WTC11 (cell line): ENCODE results near the gene ARHGEF10L. TPM values are rescaled to one million over a fixed set of nuclear protein-coding genes. Genes with fewer than 3 reads are reported as not detected.
A peak's percentile ranks its signal among the peaks of the same experiment; 100 is the strongest.

Experiments used
- ATAC-seq: fragments of 200-7000 bp; cut with Tn5 transposase; 2 replicates; pipeline ENCODE4 v1.10.0; 2021; ENCODE audit warnings: mild to moderate bottlenecking, moderate library complexity
- CTCF ChIA-PET: fragments of 300-600 bp; sonication (Branson Sonifier 250); formaldehyde crosslinking; loops from one replicate; lab custom pipeline; 2021; ENCODE audit warnings: antibody characterized with exemption; lab: Charles Lee
- POLR2A ChIA-PET: fragments of 350-600 bp; sonication (Branson Sonifier 250); formaldehyde crosslinking; loops from one replicate; lab custom pipeline; 2021; ENCODE audit warnings: antibody characterized with exemption; lab: Charles Lee
- DNase-seq: peaks from one replicate; pipeline ENCODE4 v3.0.0; 2021; ENCODE audit warnings: low spot score
- H3K27ac Mint-ChIP-seq: 2 replicates; pipeline ENCODE4 v1.8.0; 2021; ENCODE audit warnings: mixed read lengths
- H3K27me3 Mint-ChIP-seq: 2 replicates; pipeline ENCODE4 v1.8.0; 2021; ENCODE audit warnings: low read depth, mild to moderate bottlenecking, moderate library complexity, mixed read lengths
- H3K36me3 Mint-ChIP-seq: 2 replicates; pipeline ENCODE4 v1.8.0; 2021; ENCODE audit warnings: mixed read lengths
- H3K4me1 Mint-ChIP-seq: 2 replicates; pipeline ENCODE4 v1.8.0; 2022; ENCODE audit warnings: mixed read lengths
- H3K4me3 Mint-ChIP-seq: 2 replicates; pipeline ENCODE4 v1.8.0; 2021; ENCODE audit warnings: mild to moderate bottlenecking, moderate library complexity, mixed read lengths
- H3K9me3 Mint-ChIP-seq: 2 replicates; pipeline ENCODE4 v1.8.0; 2021; ENCODE audit warnings: mixed read lengths
- FOXJ3 ChIP-seq: sonication (generic); formaldehyde crosslinking; IDR thresholded peaks from 2 replicates; pipeline ENCODE4 v1.9.0; 2021; ENCODE audit warnings: missing genetic modification reagents, mild to moderate bottlenecking, borderline replicate concordance
- FOXK1 ChIP-seq: sonication (generic); formaldehyde crosslinking; IDR thresholded peaks from 2 replicates; pipeline ENCODE4 v1.8.0; 2022; ENCODE audit warnings: mild to moderate bottlenecking, moderate library complexity, missing genetic modification reagents
- GRHL2 ChIP-seq: fragments of 250-450 bp; sonication (Bioruptor Pico); IDR thresholded peaks from 2 replicates; pipeline ENCODE4 v1.8.0; 2022; ENCODE audit warnings: mild to moderate bottlenecking, moderate library complexity; ENCODE audit not compliant: insufficient replicate concordance, severe bottlenecking
- HMGA2 ChIP-seq: fragments of 250-450 bp; sonication (Bioruptor Pico); IDR thresholded peaks from 2 replicates; pipeline ENCODE4 v1.4.0; 2021; ENCODE audit warnings: mild to moderate bottlenecking, moderate library complexity
- NFE2L1 ChIP-seq: sonication (generic); formaldehyde crosslinking; IDR thresholded peaks from 2 replicates; pipeline ENCODE4 v1.8.1; 2023; ENCODE audit warnings: missing genetic modification reagents
- NR2C2 ChIP-seq: sonication (generic); formaldehyde crosslinking; IDR thresholded peaks from 2 replicates; pipeline ENCODE4 v1.8.0; 2022; ENCODE audit warnings: mild to moderate bottlenecking, missing genetic modification reagents
- RORB ChIP-seq: fragments of 250-450 bp; sonication (Bioruptor Pico); IDR thresholded peaks from 2 replicates; pipeline ENCODE4 v1.9.0; 2021; ENCODE audit warnings: mild to moderate bottlenecking
- SMAD3 ChIP-seq: sonication (generic); formaldehyde crosslinking; IDR thresholded peaks from 2 replicates; pipeline ENCODE4 v1.8.0; 2022; ENCODE audit warnings: missing genetic modification reagents, mild to moderate bottlenecking, borderline replicate concordance
- TP53 ChIP-seq: sonication (generic); formaldehyde crosslinking; IDR thresholded peaks from 2 replicates; pipeline ENCODE4 v1.8.1; 2023; ENCODE audit warnings: mild to moderate bottlenecking, missing genetic modification reagents
- ZNF317 ChIP-seq: sonication (generic); formaldehyde crosslinking; IDR thresholded peaks from 2 replicates; pipeline ENCODE4 v1.8.1; 2023; ENCODE audit warnings: low read depth, mild to moderate bottlenecking, moderate library complexity, missing genetic modification reagents, borderline replicate concordance
- ZNF423 ChIP-seq: fragments of 250-450 bp; sonication (Bioruptor Pico); IDR thresholded peaks from 2 replicates; pipeline ENCODE4 v2.1.2; 2022; ENCODE audit warnings: mild to moderate bottlenecking, moderate library complexity
- total RNA-seq: library from RNA; stranded (reverse); gene quantifications from 3 replicates; pipeline ENCODE4 v1.2.3, GENCODE V29; 2021
- TF ChIP-seq, protein P1 (sequence below): fragments of 200-600 bp; IDR thresholded peaks from 2 replicates; pipeline ENCODE4 v1.8.0; 2022; ENCODE audit warnings: antibody characterized with exemption
- TF ChIP-seq, protein P2 (sequence below): fragments of 250-450 bp; sonication (Bioruptor Pico); conservative IDR thresholded peaks from 2 replicates; pipeline ENCODE4 v1.9.0; 2021; ENCODE audit warnings: mild to moderate bottlenecking
- TF ChIP-seq, protein P3 (sequence below): sonication (generic); formaldehyde crosslinking; IDR thresholded peaks from 2 replicates; pipeline ENCODE4 v1.8.0; 2022; ENCODE audit warnings: mild to moderate bottlenecking, missing genetic modification reagents
- TF ChIP-seq, protein P4 (sequence below): fragments of 250-450 bp; sonication (Bioruptor Pico); IDR thresholded peaks from 2 replicates; pipeline ENCODE4 v1.9.0; 2021; ENCODE audit warnings: mild to moderate bottlenecking, borderline replicate concordance
- TF ChIP-seq, protein P5 (sequence below): sonication (generic); formaldehyde crosslinking; IDR thresholded peaks from 2 replicates; pipeline ENCODE4 v1.8.0; 2022; ENCODE audit warnings: mild to moderate bottlenecking, missing genetic modification reagents
- TF ChIP-seq, protein P6 (sequence below): sonication (generic); formaldehyde crosslinking; IDR thresholded peaks from 2 replicates; pipeline ENCODE4 v1.8.0; 2022; ENCODE audit warnings: mild to moderate bottlenecking, missing genetic modification reagents

Gene ARHGEF10L
- total RNA-seq, 1 experiment from 2014 or later: 34.4 TPM

DNA sequence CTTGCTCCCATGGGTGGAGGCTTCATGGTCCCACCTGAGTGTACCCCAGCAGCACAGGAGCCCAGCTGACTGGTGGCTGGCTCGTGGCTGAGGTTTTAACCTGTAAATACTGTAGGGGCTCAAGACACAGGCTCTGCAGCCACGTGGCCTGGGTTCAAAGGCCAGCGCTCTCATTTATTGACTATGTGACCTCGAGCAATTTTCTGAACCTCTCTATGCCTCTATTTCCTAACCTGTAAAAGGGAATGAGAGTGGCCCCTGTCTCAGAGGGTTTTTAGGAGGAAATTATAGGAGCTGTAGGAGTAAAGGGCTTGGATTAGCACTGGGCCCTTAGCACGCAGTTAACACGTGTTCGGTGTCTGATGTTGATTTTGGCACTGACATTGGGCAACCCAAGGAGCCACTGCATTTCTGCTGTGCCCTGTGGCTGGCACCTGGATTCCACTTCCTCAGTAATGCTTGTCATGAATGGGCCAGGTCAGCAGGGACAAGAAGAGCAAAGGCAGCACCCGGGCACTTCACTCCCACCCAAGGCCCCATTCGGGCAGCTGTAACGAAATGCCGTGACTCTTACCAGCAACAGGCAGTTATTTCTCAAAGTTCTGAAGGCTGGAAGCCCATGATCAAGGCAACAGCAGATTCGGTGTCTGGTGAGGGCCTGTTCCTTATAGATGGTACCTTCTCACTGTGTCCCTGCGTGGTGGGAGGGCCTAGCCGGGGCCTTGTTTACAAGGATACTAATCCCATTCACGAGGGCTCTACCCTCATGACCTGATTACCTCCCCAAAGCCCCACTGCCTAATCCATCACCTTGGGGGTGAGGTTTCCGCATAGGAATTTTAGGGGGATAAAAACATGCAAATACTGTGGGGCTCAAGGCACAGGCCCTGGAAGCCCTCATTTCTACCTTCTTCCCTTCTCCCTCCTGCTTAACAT lies 25.2 kb downstream of the ARHGEF10L start:
- Mint-ChIP-seq H3K9me3 (no peaks in the 10 kb centered on the region), H3K36me3 (no peaks in the 10 kb centered on the region), H3K27ac (peak overlapping the region; percentile 97), H3K27me3 (no peaks in the 10 kb centered on the region), H3K4me1 (peaks cover 85% of the 10 kb centered on the region), H3K4me3 (peak overlapping the region; percentile 48)
- CTCF ChIA-PET: interaction anchor here (0.6 to 2.0 kb wide), 4 partner anchors 8 to 63 kb away, joined by 3 to 8 read pairs (median 4); no protein-coding TSS in a partner anchor
- ATAC-seq (peak; percentile 14), DNase-seq (no peak)
- POLR2A ChIA-PET: no interaction called here
- TF ChIP-seq FOXJ3: no peak
- TF ChIP-seq GRHL2 (CRISPR knock-in tag): no peak
- no peak for TF ChIP-seq NFE2L1 (CRISPR knock-in tag)
- no peak for TF ChIP-seq NR2C2 (CRISPR knock-in tag)
- TF ChIP-seq, protein P1, sequence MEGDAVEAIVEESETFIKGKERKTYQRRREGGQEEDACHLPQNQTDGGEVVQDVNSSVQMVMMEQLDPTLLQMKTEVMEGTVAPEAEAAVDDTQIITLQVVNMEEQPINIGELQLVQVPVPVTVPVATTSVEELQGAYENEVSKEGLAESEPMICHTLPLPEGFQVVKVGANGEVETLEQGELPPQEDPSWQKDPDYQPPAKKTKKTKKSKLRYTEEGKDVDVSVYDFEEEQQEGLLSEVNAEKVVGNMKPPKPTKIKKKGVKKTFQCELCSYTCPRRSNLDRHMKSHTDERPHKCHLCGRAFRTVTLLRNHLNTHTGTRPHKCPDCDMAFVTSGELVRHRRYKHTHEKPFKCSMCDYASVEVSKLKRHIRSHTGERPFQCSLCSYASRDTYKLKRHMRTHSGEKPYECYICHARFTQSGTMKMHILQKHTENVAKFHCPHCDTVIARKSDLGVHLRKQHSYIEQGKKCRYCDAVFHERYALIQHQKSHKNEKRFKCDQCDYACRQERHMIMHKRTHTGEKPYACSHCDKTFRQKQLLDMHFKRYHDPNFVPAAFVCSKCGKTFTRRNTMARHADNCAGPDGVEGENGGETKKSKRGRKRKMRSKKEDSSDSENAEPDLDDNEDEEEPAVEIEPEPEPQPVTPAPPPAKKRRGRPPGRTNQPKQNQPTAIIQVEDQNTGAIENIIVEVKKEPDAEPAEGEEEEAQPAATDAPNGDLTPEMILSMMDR: no peak
- TF ChIP-seq, protein P2, sequence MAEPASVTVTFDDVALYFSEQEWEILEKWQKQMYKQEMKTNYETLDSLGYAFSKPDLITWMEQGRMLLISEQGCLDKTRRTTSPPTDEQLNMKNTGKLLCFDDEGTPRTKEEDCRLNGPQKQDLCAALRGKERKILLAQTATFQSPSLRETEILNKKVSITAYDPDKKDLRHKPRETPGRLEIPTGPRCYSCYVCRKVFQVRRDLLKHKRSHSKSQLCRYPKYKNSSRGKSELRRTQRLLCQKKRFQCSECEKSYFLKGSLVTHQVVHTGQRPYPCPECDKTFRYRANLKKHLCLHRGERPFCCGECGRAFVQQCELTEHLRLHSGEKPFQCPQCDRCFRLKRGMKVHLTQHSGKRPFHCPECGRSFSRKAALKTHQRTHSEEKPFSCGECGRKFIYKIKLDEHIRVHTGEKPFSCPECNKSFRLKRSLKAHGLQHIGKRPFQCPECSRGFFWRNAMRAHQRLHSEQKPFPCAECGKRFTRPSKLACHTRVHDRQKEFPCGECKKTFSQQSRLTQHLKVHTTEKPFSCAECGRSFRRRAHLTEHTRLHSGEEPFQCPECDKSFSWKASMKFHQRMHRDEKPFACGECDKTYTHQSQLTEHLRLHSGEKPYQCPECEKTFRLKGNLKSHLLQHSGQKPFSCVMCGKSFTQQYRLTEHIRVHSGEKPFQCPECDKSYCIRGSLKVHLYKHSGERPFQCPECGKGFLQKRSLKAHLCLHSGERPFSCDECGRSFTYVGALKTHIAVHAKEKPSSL (CRISPR knock-in tag): no peak
- peak; percentile 18; the same call in 1 of the 2 replicates for TF ChIP-seq FOXK1 (CRISPR knock-in tag)
- peak; percentile 54; the same call in 1 of the 2 replicates for TF ChIP-seq ZNF317 (CRISPR knock-in tag)

DNA sequence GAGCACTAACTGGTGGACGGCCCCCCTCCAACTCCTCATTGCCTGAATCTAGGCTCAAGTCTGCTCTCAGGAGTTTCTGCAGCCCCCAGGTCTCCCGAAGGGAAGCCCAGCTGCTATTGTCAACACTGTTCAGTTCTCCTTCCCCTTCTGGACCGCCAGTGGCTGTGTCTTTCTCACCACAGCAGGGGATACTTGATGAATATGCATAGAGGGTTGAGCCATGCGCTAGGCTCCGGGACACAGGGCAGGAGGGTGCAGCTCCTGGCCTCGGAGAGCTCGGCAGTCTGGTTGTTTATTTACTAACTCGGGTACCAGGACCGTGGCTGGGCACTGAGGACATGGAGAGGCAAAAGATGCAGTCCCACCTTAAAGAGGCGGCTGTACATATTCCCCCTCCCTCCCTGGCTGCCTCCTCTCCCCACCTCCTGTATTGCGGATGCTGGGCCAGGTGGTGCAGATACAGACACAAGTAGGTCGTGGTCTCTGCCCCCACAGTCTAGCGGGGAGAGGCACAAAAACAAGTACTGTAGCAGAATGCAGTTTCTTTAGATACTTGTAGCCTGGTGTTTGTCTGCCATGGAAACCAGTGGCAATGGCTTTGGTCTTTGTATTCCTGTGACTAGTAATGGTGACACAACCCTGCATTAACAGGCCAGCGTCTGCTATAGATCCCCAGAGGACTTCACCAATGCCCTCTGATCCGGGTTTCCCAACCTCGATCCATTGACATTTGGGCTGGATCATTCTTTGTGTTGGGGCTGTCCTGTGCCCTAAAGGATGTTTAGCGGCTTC lies 26.2 kb downstream of the ARHGEF10L start:
- H3K27ac Mint-ChIP-seq: peak overlapping the region; percentile 97
- H3K27me3 Mint-ChIP-seq: no peaks in the 10 kb centered on the region
- peak overlapping the region; percentile 48 for H3K4me3 Mint-ChIP-seq
- H3K36me3 Mint-ChIP-seq: no peaks in the 10 kb centered on the region
- H3K4me1 Mint-ChIP-seq: peaks cover 85% of the 10 kb centered on the region
- H3K9me3 Mint-ChIP-seq: no peaks in the 10 kb centered on the region
- DNase-seq (peak; percentile 53), ATAC-seq (peak; percentile 68)
- CTCF ChIA-PET: interaction anchor here (0.7 to 2.0 kb wide), 4 partner anchors 9 to 405 kb away, joined by 3 to 8 read pairs (median 4); no protein-coding TSS in a partner anchor
- POLR2A ChIA-PET: no interaction called here
- TF ChIP-seq SMAD3 (0 out of 2 replicates have a peak, but pooled peaks have one; percentile 34), ZNF423 (peak; percentile 62; the same call in 1 of the 2 replicates), RORB (CRISPR knock-in tag) (no peak), TP53 (CRISPR knock-in tag) (no peak), HMGA2 (CRISPR knock-in tag) (no peak)
- TF ChIP-seq, protein P1: no peak
- TF ChIP-seq, protein P3, sequence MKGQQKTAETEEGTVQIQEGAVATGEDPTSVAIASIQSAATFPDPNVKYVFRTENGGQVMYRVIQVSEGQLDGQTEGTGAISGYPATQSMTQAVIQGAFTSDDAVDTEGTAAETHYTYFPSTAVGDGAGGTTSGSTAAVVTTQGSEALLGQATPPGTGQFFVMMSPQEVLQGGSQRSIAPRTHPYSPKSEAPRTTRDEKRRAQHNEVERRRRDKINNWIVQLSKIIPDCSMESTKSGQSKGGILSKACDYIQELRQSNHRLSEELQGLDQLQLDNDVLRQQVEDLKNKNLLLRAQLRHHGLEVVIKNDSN (CRISPR knock-in tag): no peak
- TF ChIP-seq, protein P4, sequence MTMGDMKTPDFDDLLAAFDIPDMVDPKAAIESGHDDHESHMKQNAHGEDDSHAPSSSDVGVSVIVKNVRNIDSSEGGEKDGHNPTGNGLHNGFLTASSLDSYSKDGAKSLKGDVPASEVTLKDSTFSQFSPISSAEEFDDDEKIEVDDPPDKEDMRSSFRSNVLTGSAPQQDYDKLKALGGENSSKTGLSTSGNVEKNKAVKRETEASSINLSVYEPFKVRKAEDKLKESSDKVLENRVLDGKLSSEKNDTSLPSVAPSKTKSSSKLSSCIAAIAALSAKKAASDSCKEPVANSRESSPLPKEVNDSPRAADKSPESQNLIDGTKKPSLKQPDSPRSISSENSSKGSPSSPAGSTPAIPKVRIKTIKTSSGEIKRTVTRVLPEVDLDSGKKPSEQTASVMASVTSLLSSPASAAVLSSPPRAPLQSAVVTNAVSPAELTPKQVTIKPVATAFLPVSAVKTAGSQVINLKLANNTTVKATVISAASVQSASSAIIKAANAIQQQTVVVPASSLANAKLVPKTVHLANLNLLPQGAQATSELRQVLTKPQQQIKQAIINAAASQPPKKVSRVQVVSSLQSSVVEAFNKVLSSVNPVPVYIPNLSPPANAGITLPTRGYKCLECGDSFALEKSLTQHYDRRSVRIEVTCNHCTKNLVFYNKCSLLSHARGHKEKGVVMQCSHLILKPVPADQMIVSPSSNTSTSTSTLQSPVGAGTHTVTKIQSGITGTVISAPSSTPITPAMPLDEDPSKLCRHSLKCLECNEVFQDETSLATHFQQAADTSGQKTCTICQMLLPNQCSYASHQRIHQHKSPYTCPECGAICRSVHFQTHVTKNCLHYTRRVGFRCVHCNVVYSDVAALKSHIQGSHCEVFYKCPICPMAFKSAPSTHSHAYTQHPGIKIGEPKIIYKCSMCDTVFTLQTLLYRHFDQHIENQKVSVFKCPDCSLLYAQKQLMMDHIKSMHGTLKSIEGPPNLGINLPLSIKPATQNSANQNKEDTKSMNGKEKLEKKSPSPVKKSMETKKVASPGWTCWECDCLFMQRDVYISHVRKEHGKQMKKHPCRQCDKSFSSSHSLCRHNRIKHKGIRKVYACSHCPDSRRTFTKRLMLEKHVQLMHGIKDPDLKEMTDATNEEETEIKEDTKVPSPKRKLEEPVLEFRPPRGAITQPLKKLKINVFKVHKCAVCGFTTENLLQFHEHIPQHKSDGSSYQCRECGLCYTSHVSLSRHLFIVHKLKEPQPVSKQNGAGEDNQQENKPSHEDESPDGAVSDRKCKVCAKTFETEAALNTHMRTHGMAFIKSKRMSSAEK: no peak
- TF ChIP-seq, protein P5, sequence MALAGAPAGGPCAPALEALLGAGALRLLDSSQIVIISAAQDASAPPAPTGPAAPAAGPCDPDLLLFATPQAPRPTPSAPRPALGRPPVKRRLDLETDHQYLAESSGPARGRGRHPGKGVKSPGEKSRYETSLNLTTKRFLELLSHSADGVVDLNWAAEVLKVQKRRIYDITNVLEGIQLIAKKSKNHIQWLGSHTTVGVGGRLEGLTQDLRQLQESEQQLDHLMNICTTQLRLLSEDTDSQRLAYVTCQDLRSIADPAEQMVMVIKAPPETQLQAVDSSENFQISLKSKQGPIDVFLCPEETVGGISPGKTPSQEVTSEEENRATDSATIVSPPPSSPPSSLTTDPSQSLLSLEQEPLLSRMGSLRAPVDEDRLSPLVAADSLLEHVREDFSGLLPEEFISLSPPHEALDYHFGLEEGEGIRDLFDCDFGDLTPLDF (CRISPR knock-in tag): no peak
- TF ChIP-seq, protein P6, sequence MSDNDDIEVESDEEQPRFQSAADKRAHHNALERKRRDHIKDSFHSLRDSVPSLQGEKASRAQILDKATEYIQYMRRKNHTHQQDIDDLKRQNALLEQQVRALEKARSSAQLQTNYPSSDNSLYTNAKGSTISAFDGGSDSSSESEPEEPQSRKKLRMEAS (CRISPR knock-in tag): peak; percentile 50; the same call in 1 of the 2 replicates
